ENCODE measurements around the gene EMID1.

- no peak for TF ChIP-seq CTCF (IDR thresholded peaks at IDR 0.05)
- TF ChIP-seq ESRRA (CRISPR knock-in tag; IDR thresholded peaks at IDR 0.05; ENCODE audit: borderline replicate concordance), result no peak
- TF ChIP-seq CREB1 (CRISPR knock-in tag; IDR thresholded peaks at IDR 0.05), result no peak
Measured at GRCh38 chr22:29158546-29158945, 47.1 kb upstream of the EMID1 start.

All from WTC11 (cell line).